HG03039 (cell line): ENCODE data around the gene ADPRS.

Experiments
- ATAC-seq: cut with Tn5 transposase; IDR thresholded peaks from one replicate; pipeline ENCODE4 v1.9.1; 2021; ENCODE audit warnings: mild to moderate bottlenecking, moderate library complexity; ENCODE audit not compliant: unreplicated experiment

The ADPRS gene

DNA sequence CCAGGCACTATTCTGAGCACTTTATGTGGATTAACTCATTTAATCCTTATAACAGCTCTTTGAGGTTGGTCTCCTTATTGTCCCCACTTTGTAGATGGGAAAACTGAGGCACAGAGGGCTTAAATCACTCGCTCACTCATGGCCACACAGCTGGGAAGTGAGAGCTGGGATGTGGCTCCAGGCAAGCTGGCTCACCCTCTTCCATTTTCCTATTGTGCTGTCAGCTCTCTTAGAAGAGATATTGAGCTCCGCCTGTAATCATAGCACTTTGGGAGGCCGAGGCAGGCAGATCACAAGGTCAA lies 40.2 kb downstream of the ADPRS start:
- no peak for ATAC-seq

DNA sequence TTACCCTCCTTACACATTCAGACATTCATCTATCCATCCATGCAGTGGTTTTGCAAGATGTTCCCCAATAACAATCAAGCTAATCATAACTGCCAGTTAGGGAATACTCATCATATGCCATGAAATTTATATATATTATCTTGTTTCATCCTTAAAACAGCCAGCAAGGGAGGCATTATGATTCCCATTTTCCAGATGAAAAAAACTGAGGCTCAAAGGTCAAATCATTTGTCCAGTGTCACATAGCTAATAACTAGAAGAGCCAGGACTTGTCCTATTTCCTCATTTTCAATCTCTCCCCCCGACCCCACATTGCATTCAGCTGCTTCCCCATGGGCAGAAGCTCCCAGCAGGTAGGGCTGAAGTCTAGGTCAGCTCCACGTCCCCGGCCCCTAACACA lies 43.3 kb downstream of the ADPRS start:
- ATAC-seq: no peak

DNA sequence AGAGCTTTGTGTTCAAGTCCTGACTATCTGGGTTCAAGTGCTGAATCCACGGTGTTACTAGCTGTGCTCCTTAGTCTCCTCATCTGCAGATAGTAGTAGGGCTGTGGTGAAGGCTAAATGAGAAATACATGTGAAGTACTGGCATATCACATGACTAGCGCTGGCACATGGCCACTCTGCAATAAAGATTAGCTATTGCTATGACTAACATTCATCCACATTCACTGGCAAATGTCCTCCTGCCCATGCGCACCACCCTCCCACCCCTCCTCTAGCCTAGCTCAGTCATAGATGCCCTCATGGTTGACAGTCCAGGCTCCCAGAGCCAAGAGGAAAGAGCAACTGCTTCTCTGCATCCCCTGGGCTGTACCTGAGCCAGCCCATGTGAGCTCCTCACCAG lies 44.8 kb downstream of the ADPRS start:
- ATAC-seq: no peak

GRCh38 chr1:36134031-36134430 lies 45.3 kb downstream of the ADPRS start:
- no peak for ATAC-seq

DNA sequence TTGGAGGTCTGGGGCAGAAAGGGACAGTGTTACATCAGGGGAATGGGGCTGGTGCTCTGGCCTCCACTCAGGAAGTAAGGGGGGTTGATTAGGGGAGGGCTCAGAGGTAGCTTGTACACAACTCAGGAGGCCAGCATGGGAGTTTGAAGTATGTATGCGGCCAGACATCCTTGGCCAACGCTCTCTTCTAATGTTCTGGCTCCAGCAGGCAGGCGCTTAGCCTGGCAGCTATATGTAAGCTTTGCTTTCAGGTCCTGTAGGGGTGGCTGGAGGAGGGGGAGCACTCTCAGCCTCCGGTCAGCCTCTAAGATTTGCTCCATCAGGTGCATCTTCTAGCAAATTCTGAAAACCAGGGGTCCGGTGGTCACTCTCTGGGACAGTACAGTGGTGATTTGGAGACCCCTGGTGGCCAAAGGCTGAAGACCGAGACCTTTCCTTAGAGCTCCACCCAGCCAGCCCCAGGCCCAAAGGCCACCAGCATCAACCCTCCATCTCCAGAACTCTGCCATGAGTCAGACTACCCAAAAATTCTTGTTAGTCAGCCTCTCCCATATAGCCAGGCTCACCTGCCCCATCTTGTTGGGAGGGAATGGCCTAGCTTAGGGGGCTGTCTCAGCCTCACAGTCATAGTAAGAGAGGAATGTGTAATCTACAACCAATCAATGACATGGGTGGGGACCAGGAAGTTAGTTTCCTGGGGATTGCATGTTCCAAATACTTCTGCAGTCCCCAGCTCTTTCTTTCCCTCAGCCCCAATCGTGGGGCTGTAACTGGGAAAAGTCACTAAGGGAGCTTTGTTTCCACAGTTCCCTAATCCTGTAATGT lies 46.0 kb downstream of the ADPRS start:
- no peak for ATAC-seq

GRCh38 chr1:36135330-36135667 lies 46.6 kb downstream of the ADPRS start:
- ATAC-seq: no peak

DNA sequence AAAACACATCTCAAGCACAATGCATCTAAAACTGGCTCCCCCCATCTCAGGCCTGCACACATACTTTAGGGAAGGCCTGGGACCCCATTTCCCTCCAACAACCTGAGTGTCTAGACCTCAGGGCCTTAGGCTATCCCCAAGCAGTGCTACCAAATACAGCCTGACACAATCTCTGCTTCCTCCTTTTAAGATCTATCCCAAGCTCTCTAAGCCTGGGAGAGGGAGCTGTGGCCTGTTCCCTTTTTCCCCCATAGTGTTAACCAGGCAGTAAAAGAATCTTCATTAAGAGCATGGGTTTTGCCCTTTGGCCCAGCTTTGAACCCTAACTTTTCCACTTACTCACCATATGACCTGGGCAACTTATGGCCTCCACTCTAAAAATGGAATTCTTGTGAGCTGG lies 47.1 kb downstream of the ADPRS start:
- ATAC-seq: no peak

GRCh38 chr1:36136535-36136934 lies 47.8 kb downstream of the ADPRS start:
- ATAC-seq: no peak

GRCh38 chr1:36137226-36137625 lies 48.5 kb downstream of the ADPRS start:
- ATAC-seq: no peak

- no peak for ATAC-seq
Measured at GRCh38 chr1:36137776-36138175, 49.1 kb downstream of the ADPRS start.

- ATAC-seq: no peak
Measured at GRCh38 chr1:36139521-36139920, 50.8 kb downstream of the ADPRS start.

GRCh38 chr1:36142121-36142520 lies 53.4 kb downstream of the ADPRS start:
- ATAC-seq: no peak

DNA sequence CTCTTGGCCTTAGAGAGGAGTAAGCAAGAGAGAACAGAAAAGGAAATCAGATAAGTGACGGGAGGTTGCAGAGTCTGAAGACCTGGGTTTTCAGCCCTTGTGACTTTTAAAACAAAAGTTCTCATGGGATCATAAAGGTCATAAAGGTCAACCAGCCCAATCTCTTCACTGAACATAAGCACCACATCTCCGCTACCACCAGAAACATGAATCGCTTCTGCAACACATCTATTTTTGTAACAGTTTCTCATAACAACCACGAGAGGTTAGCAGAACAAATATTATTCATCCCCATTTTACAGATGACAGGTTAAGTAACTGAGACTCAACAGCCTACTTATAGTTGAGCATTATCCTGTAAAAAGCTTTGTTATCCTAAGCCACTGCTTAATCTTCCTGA lies 54.7 kb downstream of the ADPRS start:
- ATAC-seq: no peak
